ENCODE data around the gene ZIC2. TPM values are rescaled to one million over a fixed set of nuclear protein-coding genes. Genes with fewer than 3 reads are reported as not detected.
"Not testable (repeated sequence)": the region's sequence is repeated elsewhere in the genome, so short reads cannot be mapped to it uniquely, and the experiment has no call there.

The ZIC2 gene
- total RNA-seq, 4 donors from 2014 or later: not detected

GRCh38 chr13:100022798-100023197, 41.2 kb downstream of the ZIC2 start:
- Histone ChIP-seq H3K27ac (no peak overlapping the region), H3K4me3 (no peak overlapping the region), H3K36me3 (no peaks in the 10 kb centered on the region), H3K4me1 (no peaks in the 10 kb centered on the region), H3K9me3 (no peaks in the 10 kb centered on the region), H3K27me3 (no peaks in the 10 kb centered on the region)
- no peak for DNase-seq
- intact Hi-C loops (cut with DNase I; ENCODE audit: low total_unique reads): no loop called here
- TF ChIP-seq CTCF (IDR thresholded peaks at IDR 0.05): no peak
- no peak for TF ChIP-seq POLR2A (IDR thresholded peaks at IDR 0.05)

- Histone ChIP-seq H3K4me1 (no peaks in the 10 kb centered on the region), H3K36me3 (no peaks in the 10 kb centered on the region), H3K27ac (no peak overlapping the region), H3K4me3 (no peak overlapping the region), H3K27me3 (no peaks in the 10 kb centered on the region), H3K9me3 (no peaks in the 10 kb centered on the region)
- DNase-seq: no peak
- intact Hi-C loops (cut with DNase I; ENCODE audit: low total_unique reads): no loop called here
- no peak for TF ChIP-seq POLR2A (IDR thresholded peaks at IDR 0.05)
- TF ChIP-seq CTCF (IDR thresholded peaks at IDR 0.05): no peak
Measured at GRCh38 chr13:100024023-100024422, 42.4 kb downstream of the ZIC2 start.

GRCh38 chr13:100029933-100030332, 48.3 kb downstream of the ZIC2 start:
- intact Hi-C loops (cut with DNase I; ENCODE audit: low total_unique reads): no loop called here

GRCh38 chr13:100032642-100033041, 51.1 kb downstream of the ZIC2 start:
- intact Hi-C loops (cut with DNase I; ENCODE audit: low total_unique reads); DNase-seq: not testable (repeated sequence)

More at GRCh38 chr13:100029933-100030332, 48.3 kb downstream of the ZIC2 start:
- Histone ChIP-seq H3K9me3 (no peaks in the 10 kb centered on the region), H3K36me3 (no peaks in the 10 kb centered on the region), H3K4me1 (no peaks in the 10 kb centered on the region), H3K4me3 (no peak overlapping the region), H3K27ac (no peak overlapping the region), H3K27me3 (no peaks in the 10 kb centered on the region)
- TF ChIP-seq POLR2A (IDR thresholded peaks at IDR 0.05) (no peak), CTCF (IDR thresholded peaks at IDR 0.05) (no peak)
- no peak for DNase-seq

GRCh38 chr13:100035936-100036335, 54.4 kb downstream of the ZIC2 start:
- TF ChIP-seq POLR2A (IDR thresholded peaks at IDR 0.05) (no peak), CTCF (IDR thresholded peaks at IDR 0.05) (no peak)
- Histone ChIP-seq H3K4me1 (no peaks in the 10 kb centered on the region), H3K36me3 (no peaks in the 10 kb centered on the region), H3K4me3 (no peak overlapping the region), H3K27ac (no peak overlapping the region), H3K9me3 (no peaks in the 10 kb centered on the region), H3K27me3 (no peaks in the 10 kb centered on the region)
- DNase-seq: no peak
- intact Hi-C loops (cut with DNase I; ENCODE audit: low total_unique reads): no loop called here

More at GRCh38 chr13:100032642-100033041, 51.1 kb downstream of the ZIC2 start:
- not testable (repeated sequence) for H3K9me3 ChIP-seq, H3K27ac ChIP-seq, H3K27me3 ChIP-seq, H3K4me1 ChIP-seq, H3K4me3 ChIP-seq, H3K36me3 ChIP-seq

Other genes with a start within 250 kb of the ZIC2 start
- not detected for gene ZIC5, start 10.0 kb upstream of the ZIC2 start, total RNA-seq
- 100 to 1,000 TPM in 1 of 4 donors, 10 to 100 TPM in 3; 24.8 to 122 (median 53.0) TPM for gene PCCA, start 107.3 kb downstream of the ZIC2 start, total RNA-seq